Mucosa of descending colon (tissue), 3 donors: ENCODE data around the gene MRAS. TPM values are rescaled to one million over a fixed set of nuclear protein-coding genes. Genes with fewer than 3 reads are reported as not detected.
"Not testable (repeated sequence)": the region's sequence is repeated elsewhere in the genome, so short reads cannot be mapped to it uniquely, and the experiment has no call there.

Source experiments
- ATAC-seq: fragments of 200-7000 bp; cut with Tn5 transposase; one replicate; pipeline ENCODE4 v1.9.1; 2020; ENCODE audit warnings: mild to moderate bottlenecking, moderate library complexity
- DNase-seq, 3 donors: peaks; one replicate each; pipeline ENCODE4 v3.0.0-alpha.2; 2020
- H3K36me3 ChIP-seq: fragments of 200-600 bp; one replicate; pipeline ENCODE4 v1.8.0; 2021; ENCODE audit warnings: low read depth, mild to moderate bottlenecking
- H3K4me1 ChIP-seq: fragments of 200-600 bp; one replicate; pipeline ENCODE4 v1.8.0; 2021; ENCODE audit warnings: low read depth, mild to moderate bottlenecking
- H3K4me3 ChIP-seq: fragments of 200-600 bp; one replicate; pipeline ENCODE4 v1.8.0; 2021; ENCODE audit warnings: mild to moderate bottlenecking
- H3K9me3 ChIP-seq: fragments of 200-600 bp; one replicate; pipeline ENCODE4 v1.8.0; 2021; ENCODE audit warnings: mild to moderate bottlenecking
- CTCF ChIP-seq: fragments of 200-600 bp; IDR thresholded peaks from one replicate; pipeline ENCODE4 v1.8.0; 2022; ENCODE audit warnings: antibody characterized with exemption, mild to moderate bottlenecking
- intact Hi-C, 2 donors: fragments of 100-400 bp; cut with DNase I in 1 of 2; cut with micrococcal nuclease in 1 of 2; formaldehyde crosslinking; loops; one replicate each; pipeline versions ENCODE4 v1.11.0 to v1.11.1; 2022; cut with DNase I, micrococcal nuclease
- total RNA-seq, 3 donors: library from RNA; stranded (reverse); fragmentation: NEBNext Ultra II Directional in 2 of 3; extraction: Animal tissue kit (Norgen Biotek cat#: 25700) in 2 of 3; gene quantifications; one replicate each; pipeline versions ENCODE4 v1.2.1 to v1.2.4, GENCODE V29; 2021 to 2023
- donor health status: DM: no; HTN: no; CAD: no; lungs with moderate emphysema.
- donor health status: DM: no; HTN: no; CAD: no.
- donor health status: DM: no; HTN: yes; CAD: no.

The MRAS gene
- total RNA-seq, 3 donors from 2014 or later, result 2.5 to 37.6 (median 4.6) TPM

GRCh38 chr3:138373736-138374094 is 25.3 kb downstream of the MRAS start:
- H3K4me3 ChIP-seq, result no peak overlapping the region
- no peak for DNase-seq
- intact Hi-C loops, result no loop called here
- no peaks in the 10 kb centered on the region for H3K9me3 ChIP-seq
- TF ChIP-seq CTCF, result no peak
- no peaks in the 10 kb centered on the region for H3K4me1 ChIP-seq
- no peaks in the 10 kb centered on the region for H3K36me3 ChIP-seq
- ATAC-seq, result no peak

GRCh38 chr3:138374573-138375134 is 26.3 kb downstream of the MRAS start:
- Histone ChIP-seq H3K4me1 (no peaks in the 10 kb centered on the region), H3K4me3 (no peak overlapping the region), H3K9me3 (no peaks in the 10 kb centered on the region), H3K36me3 (no peaks in the 10 kb centered on the region)
- intact Hi-C loops, result no loop called here
- ATAC-seq (no peak), DNase-seq (no peak)
- no peak for TF ChIP-seq CTCF

- ATAC-seq (no peak), DNase-seq (no peak)
- Histone ChIP-seq H3K4me1 (no peaks in the 10 kb centered on the region), H3K4me3 (no peak overlapping the region), H3K36me3 (no peaks in the 10 kb centered on the region), H3K9me3 (no peaks in the 10 kb centered on the region)
- intact Hi-C loops, result no loop called here
- TF ChIP-seq CTCF, result no peak
Observed at GRCh38 chr3:138375447-138375846, 27.1 kb downstream of the MRAS start.

- H3K9me3 ChIP-seq, result no peaks in the 10 kb centered on the region
- no peak overlapping the region for H3K4me3 ChIP-seq
- ATAC-seq, result no peak
- no peak for TF ChIP-seq CTCF
- no peaks in the 10 kb centered on the region for H3K4me1 ChIP-seq
- intact Hi-C loops, result no loop called here
- DNase-seq, result no peak
- no peaks in the 10 kb centered on the region for H3K36me3 ChIP-seq
Observed at GRCh38 chr3:138376663-138377062, 28.3 kb downstream of the MRAS start.

GRCh38 chr3:138377212-138377611 is 28.8 kb downstream of the MRAS start:
- H3K4me1 ChIP-seq, intact Hi-C loops, DNase-seq, ATAC-seq, H3K4me3 ChIP-seq, H3K36me3 ChIP-seq, H3K9me3 ChIP-seq: not testable (repeated sequence)

GRCh38 chr3:138377804-138378203 is 29.4 kb downstream of the MRAS start:
- no peaks in the 10 kb centered on the region for H3K4me1 ChIP-seq
- H3K9me3 ChIP-seq, result no peaks in the 10 kb centered on the region
- DNase-seq, result no peak
- intact Hi-C loops, result no loop called here
- H3K4me3 ChIP-seq, result no peak overlapping the region
- no peak for ATAC-seq
- TF ChIP-seq CTCF, result no peak
- no peaks in the 10 kb centered on the region for H3K36me3 ChIP-seq
